GM18505 (cell line): Measurements from ENCODE around the gene CCDC81.
"Not testable (repeated sequence)": the region's sequence is repeated elsewhere in the genome, so short reads cannot be mapped to it uniquely, and the experiment has no call there.

ENCODE experiments used
- ATAC-seq: cut with Tn5 transposase; IDR thresholded peaks from one replicate; pipeline ENCODE4 v1.9.1; 2021; ENCODE audit not compliant: unreplicated experiment
- POLR2A ChIP-seq: IDR thresholded peaks from 4 replicates; pipeline ENCODE4 v1.6.1; 2011; ENCODE audit warnings: borderline replicate concordance; ENCODE audit not compliant: insufficient read depth, insufficient read length; ENCODE audit errors: extremely low read depth

Gene CCDC81

GRCh38 chr11:86403458-86403857 is 28.8 kb downstream of the CCDC81 start:
- TF ChIP-seq POLR2A, result no peak
- no peak for ATAC-seq

- no peak for ATAC-seq
- no peak for TF ChIP-seq POLR2A
Measured at GRCh38 chr11:86408845-86409244, 34.2 kb downstream of the CCDC81 start.

DNA sequence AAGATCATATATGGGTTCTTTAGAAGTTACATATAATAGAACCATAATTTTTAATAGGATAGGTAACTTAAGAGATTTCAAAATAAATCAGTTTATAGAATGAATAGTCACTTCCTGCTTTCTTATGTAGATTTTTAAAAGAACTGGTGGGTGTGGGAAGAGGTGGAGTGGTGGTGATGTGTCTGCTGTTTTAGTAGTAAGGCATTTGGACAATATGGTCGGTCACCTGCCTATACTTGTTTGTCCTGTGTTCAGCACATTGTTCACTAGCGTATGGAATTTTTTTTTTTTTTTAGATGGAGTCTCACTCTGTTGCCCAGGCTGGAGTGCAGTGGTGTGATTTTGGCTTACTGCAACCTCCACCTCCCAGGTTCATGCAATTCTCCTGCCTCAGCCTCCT is 39.3 kb downstream of the CCDC81 start:
- no peak for ATAC-seq
- TF ChIP-seq POLR2A, result no peak

DNA sequence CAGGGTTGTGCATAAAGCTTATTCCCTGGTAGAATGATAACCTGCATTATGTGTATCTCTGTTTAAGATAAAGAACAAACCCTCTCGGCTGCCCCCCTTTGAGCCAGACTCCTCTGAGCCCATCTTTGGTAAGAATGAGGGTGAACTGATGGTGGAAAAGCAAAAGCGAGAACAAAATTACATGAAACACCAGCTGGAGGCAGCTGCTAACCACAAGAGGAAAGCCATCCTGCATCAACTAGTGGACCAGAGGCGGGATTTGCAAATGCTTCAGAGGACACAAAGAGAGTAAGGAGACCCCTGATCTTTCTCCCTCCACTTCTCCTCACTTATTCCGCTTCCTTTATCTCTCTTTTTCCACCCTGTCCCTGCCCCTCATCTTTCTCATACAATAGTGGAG is 40.3 kb downstream of the CCDC81 start:
- ATAC-seq, result no peak
- TF ChIP-seq POLR2A, result no peak

GRCh38 chr11:86416494-86416893 is 41.8 kb downstream of the CCDC81 start:
- TF ChIP-seq POLR2A, result no peak
- no peak for ATAC-seq

GRCh38 chr11:86416951-86417350 is 42.3 kb downstream of the CCDC81 start:
- not testable (repeated sequence) for ATAC-seq

DNA sequence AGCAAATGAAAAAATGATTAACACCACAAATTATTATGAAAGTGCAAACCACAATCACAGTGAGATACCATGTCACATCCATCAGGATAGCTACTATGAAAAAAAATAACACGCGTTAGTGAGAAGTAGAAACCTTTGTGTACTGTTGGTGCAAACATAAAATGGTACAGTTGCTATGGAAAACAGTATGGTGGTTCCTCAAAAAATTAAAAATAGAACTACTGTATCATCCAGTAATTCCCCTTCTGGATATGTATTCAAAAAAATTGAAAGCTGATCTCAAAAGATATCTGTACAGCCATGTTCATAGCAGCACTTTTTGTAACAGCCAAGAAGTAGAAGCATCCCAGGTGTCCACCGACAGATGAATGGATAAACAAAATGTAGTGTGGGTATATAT is 43.4 kb downstream of the CCDC81 start:
- no peak for ATAC-seq
- TF ChIP-seq POLR2A, result no peak

- no peak for TF ChIP-seq POLR2A
- no peak for ATAC-seq
Measured at GRCh38 chr11:86418513-86418912, 43.8 kb downstream of the CCDC81 start.

DNA sequence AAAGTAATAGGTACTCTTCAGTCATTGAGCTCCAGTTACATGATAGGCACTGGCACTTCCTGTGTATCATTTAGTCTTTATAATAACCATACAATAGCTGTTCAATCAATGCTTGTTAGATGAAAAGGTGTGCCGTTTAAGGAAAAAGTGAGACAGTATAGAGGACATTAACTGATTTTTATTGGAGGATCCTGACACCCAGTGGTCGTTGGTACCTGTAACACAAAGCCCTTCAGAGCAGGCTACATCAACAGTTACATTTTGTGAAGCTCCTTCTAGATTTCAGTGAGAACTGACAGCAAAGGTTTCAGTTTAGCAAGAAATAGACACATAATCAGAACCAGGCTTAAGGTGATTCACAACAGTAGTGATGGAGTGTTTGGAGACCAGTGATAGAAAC is 44.2 kb downstream of the CCDC81 start:
- no peak for ATAC-seq
- TF ChIP-seq POLR2A, result no peak

- no peak for ATAC-seq
Measured at GRCh38 chr11:86421946-86422345, 47.3 kb downstream of the CCDC81 start.

GRCh38 chr11:86422371-86422770 is 47.7 kb downstream of the CCDC81 start:
- no peak for TF ChIP-seq POLR2A
- no peak for ATAC-seq

More at GRCh38 chr11:86421946-86422345, 47.3 kb downstream of the CCDC81 start:
- TF ChIP-seq POLR2A, result no peak

DNA sequence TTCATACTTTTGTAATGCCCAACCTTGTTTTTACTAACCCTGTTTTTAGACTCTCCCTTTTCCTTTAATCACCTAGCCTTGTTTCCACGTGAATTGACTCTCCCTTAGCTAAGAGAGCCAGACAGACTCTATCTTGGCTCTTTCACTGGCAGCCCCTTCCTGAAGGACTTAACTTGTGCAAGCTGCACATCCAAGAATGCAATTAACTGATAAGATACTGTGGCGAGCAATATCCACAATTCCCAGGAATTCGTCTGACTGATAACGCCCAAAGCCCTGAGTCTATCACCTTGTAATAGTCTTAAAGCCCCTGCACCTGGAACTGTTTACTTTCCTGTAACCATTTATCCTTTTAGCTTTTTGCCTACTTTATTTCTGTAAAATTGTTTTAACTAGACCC is 48.8 kb downstream of the CCDC81 start:
- ATAC-seq, result not testable (repeated sequence)

DNA sequence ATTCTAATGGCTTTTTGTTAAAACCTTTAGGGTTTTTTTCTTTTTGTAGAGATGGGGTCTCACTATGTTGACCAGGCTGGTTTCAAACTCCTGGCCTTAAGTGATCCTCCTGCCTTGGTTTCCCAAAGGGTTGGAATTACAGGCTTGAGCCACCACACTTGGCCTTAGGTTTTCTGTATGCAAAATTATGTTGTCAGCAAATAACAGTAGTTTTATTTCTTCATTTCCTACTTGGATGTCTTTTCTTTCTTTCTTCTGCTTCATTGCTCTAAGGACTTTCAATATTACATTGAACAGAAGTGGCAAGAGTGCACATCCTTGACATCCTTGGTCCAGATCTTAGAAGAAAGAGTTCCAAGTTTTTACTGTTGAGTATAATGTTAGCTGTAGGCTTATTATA is 52.8 kb downstream of the CCDC81 start:
- TF ChIP-seq POLR2A, result no peak
- ATAC-seq, result no peak

DNA sequence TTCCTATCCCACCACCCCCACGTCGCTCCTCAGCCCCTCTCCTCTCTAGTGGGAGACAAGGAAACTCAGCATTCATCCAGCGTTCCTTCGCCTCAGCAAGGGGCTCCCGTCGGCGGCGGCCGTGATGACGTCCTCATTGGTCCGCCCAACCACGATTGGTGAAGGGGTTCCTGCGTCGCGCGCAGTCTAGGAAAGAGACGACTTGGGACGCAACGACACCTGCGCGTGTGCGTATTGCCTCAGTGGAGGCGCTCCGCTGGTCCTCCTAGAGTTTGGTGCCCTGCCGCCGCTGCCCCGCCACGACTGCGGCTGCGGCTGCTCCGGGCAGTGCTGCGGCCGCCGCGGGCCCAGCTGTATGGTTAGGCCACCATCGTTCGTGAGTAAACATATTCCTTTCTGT is 56.6 kb downstream of the CCDC81 start:
- no peak for ATAC-seq
- no peak for TF ChIP-seq POLR2A

DNA sequence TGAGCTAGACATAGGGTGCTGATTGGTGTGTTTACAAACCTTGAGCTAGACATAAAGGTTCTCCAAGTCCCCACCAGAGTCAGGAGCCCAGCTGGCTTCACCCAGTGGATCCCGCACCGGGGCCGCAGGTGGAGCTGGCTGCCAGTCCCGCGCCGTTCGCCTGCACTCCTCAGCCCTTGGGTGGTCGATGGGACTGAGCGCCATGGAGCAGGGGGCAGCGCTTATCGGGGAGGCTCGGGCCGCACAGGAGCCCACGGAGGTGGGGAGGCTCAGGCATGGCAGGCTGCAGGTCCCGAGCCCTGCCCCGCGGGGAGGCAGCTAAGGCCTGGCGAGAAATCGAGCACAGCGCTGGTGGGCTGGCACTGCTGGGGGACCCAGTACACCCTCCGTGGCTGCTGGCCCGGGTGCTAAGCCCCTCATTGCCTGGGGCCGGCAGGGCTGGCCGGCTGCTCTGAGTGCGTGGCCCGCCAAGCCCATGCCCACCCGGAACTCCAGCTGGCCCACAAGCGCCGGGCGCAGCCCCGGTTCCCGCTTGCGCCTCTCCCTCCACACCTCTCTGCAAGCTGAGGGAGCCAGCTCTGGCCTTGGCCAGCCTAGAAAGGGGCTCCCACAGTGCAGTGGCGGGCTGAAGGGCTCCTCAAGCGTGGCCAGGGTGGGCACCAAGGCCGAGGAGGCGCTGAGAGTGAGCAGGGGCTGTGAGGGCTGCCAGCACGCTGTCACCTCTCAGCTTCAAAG is 58.8 kb downstream of the CCDC81 start:
- ATAC-seq, result not testable (repeated sequence)
